HUES64 (cell line): ENCODE data around the gene PPFIA3.

ENCODE experiments used
- H3K27ac ChIP-seq: 2 replicates; pipeline ENCODE4 v1.7.0; 2013; ENCODE audit warnings: low read depth, low read length, inconsistent platforms
- H3K27me3 ChIP-seq: 2 replicates; pipeline ENCODE4 v1.6.1; 2013; ENCODE audit warnings: mild to moderate bottlenecking, low read length; ENCODE audit not compliant: insufficient read depth
- H3K36me3 ChIP-seq: 2 replicates; pipeline ENCODE4 v1.6.1; 2013; ENCODE audit warnings: mild to moderate bottlenecking, low read length; ENCODE audit not compliant: insufficient read depth
- H3K4me1 ChIP-seq: 2 replicates; pipeline ENCODE4 v1.6.1; 2013; ENCODE audit warnings: mild to moderate bottlenecking, low read length, moderate library complexity; ENCODE audit not compliant: insufficient read depth
- H3K4me3 ChIP-seq: 2 replicates; pipeline ENCODE4 v1.5.1; 2013; ENCODE audit warnings: mild to moderate bottlenecking, low read length, moderate library complexity
- H3K9ac ChIP-seq: 2 replicates; pipeline ENCODE4 v1.6.1; 2013; ENCODE audit warnings: mild to moderate bottlenecking, low read depth, low read length
- H3K9me3 ChIP-seq: 2 replicates; pipeline ENCODE4 v1.6.1; 2013; ENCODE audit warnings: low read depth, low read length; ENCODE audit not compliant: insufficient read depth
- WGBS: fragments of 150-250, 120-280 bp; methylation state at CpG from one replicate; pipeline ENCODE4 v1.1.7; 2013; ENCODE audit warnings: missing lambda C conversion rate; 5-methylcytosine and 5-hydroxymethylcytosine counted together

PPFIA3 gene

DNA sequence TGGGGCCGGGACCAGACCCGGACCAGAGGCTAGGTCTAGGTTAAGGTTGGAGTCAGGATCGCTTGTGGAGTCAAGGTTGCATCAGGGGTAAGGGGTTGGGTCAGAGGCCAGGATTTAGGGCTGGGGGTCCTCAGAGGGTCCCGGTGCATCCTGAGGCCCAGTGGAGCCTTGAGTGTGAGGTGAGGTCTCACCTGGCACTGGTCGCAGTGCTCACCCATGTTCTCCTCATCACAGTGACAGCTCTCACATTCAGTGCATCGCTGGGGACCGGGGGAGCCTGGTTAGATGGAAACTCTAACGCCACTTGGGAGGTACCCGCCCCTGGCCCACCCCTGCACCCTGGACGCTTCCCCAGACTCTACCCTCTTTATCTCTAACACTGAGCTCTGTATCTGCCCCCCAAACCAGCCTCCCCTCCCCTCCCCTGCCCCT lies 32.8 kb downstream of the PPFIA3 start:
- H3K36me3 ChIP-seq, result no peaks in the 10 kb centered on the region
- 47% methylated on average over 10 of the region's 10 CpGs for WGBS
- H3K27ac ChIP-seq, result no peak overlapping the region
- H3K9ac ChIP-seq, result no peak overlapping the region
- peaks cover 23% of the 10 kb centered on the region for H3K27me3 ChIP-seq
- peak overlapping the region; percentile 27; the same call in 1 of the 2 replicates for H3K4me3 ChIP-seq
- H3K4me1 ChIP-seq, result peaks cover 17% of the 10 kb centered on the region
- H3K9me3 ChIP-seq, result no peaks in the 10 kb centered on the region

DNA sequence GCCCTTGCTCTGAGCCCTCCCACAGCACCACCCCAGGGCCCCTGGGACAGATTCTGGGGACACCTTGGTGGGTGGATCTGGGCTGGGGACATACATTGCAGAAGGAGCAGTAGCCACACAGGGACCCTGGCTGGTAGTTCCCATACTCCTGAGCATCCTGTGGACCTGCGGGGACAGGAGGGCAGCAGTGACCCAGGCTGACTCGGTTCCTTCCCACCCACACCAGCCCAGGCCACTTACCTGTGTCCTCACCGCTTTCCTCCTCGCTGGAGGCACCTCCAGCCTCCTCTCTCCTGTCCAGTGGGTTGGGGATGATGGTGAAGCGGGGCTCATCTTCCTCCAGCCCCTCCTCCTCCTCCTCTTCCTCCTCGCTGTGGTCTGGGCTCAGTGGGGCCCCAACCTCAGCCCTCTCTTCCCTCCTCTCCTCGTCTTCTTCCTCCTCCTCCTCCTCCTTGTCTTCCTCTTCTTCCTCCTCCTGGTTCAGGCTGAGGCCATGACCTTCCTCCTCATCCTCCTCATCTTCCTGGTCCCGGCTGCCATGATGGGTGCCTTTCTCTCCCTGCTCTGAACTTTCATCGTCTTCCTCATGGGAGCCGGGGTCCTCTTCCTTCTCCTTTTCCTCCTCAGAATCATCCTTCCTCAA lies 33.9 kb downstream of the PPFIA3 start:
- Histone ChIP-seq H3K36me3 (no peaks in the 10 kb centered on the region), H3K9me3 (no peaks in the 10 kb centered on the region), H3K4me3 (no peak overlapping the region), H3K27ac (no peak overlapping the region), H3K4me1 (peaks cover 17% of the 10 kb centered on the region), H3K27me3 (peaks cover 26% of the 10 kb centered on the region), H3K9ac (no peak overlapping the region)
- 86% methylated on average over 10 of the region's 10 CpGs for WGBS

DNA sequence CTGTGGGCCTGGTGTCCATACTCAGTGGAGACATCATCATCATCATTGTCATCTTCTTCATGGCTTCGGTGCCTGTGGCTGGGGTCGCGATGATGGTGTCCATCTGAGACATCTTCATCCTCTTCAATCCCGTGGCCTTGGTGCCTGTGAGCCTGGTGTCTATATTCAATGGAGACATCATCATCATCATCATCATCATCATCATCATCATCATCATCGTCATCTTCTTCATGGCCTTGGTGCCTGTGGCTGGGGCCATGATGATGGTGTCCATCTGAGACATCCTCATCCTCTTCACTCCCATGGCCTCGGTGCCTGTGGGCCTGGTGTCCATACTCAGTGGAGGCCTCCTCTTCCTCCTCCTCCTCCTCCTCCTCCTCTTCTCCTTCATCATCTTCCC lies 34.9 kb downstream of the PPFIA3 start:
- Histone ChIP-seq H3K27me3 (peaks cover 26% of the 10 kb centered on the region), H3K9ac (no peak overlapping the region), H3K9me3 (no peaks in the 10 kb centered on the region), H3K4me3 (no peak overlapping the region), H3K36me3 (no peaks in the 10 kb centered on the region), H3K27ac (no peak overlapping the region), H3K4me1 (peaks cover 14% of the 10 kb centered on the region)
- 96% methylated on average over 6 of the region's 6 CpGs for WGBS

DNA sequence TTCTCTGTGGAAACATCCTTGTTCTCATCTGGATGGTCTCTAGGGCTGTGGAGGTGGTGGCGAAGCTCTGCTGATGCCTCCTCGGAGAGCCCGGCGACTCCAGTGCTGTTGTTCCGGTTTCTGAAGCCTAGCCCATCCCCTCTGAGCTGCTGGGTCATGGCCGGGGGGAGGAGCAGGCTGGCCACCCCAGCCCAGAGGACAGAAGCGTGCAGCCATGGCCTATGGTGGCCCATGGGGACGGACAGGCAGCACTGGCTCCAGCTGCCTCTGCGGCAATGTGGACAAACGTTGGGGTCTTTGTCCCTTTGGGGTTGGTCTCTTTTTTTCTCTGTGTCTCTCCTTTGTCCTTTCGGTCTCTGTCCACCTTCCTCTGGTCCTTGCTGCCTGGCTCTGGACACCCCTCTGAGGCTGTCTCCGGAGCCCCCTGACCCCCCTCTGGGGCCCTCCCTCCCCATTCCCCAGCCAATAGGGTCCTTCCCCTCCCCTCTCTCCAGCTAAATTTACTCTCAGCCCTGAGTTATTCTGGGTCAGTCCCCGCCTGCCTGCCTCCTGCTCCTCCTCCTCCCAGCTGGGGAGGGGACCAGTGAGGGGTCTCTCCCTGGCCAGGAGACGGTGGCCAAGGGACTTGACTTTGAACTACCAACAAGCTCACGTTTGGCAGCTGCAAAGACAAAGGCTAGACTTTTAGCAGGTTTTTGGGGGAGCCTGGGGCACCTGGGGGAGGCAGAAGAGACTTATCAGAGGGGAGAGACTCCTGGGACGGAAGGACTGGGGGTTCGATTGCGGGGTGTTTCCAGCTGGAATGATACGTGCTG lies 35.9 kb downstream of the PPFIA3 start, which contains the start of gene HRC:
Gene HRC (minus strand): TSS at position 392 of the 815 bp plus-strand sequence. CDS start 159 bp downstream, at position 233.
- WGBS, result 61% methylated on average over 19 of the region's 19 CpGs
- H3K27me3 ChIP-seq, result peaks cover 26% of the 10 kb centered on the region
- no peak within 1 kb of the TSS for H3K27ac ChIP-seq
- no peak within 1 kb of the TSS for H3K9ac ChIP-seq
- H3K36me3 ChIP-seq, result no peaks in the 10 kb centered on the region
- H3K4me1 ChIP-seq, result peaks cover 14% of the 10 kb centered on the region
- H3K9me3 ChIP-seq, result no peaks in the 10 kb centered on the region
- 0 out of 2 replicates have a peak within 1 kb of the TSS, but pooled peaks have one; percentile 17 for H3K4me3 ChIP-seq

DNA sequence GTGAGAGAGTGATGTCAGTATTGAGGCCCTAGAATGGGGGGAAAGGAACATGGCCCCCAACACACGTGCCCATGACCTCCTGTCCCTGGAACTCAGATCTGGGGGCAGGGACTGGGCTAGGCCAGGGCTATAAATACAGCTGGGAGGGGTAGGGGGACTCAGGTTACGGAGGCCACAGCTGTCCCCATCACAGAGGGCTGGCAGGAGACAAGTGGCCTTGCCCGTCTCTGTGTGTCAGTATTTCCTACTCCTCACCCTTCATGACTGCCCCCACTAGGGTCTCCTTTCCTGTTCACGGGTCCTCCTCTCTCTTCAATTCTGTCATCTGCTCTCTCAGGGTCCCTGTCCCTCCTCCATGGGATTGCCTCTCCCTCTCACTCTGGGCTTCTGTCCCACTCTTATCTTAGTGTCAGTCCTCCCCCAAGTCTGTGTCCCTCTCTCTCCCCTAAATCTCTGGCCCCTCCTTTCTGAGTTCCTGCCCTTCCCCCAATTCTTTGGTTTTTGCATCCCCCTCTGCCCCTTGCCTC lies 36.5 kb downstream of the PPFIA3 start:
- Histone ChIP-seq H3K4me1 (peaks cover 14% of the 10 kb centered on the region), H3K27me3 (peaks cover 26% of the 10 kb centered on the region), H3K9ac (no peak overlapping the region), H3K27ac (no peak overlapping the region), H3K9me3 (no peaks in the 10 kb centered on the region), H3K36me3 (no peaks in the 10 kb centered on the region), H3K4me3 (0 out of 2 replicates have a peak overlapping the region, but pooled peaks have one; percentile 17)
- 36% methylated on average over 4 of the region's 4 CpGs for WGBS

DNA sequence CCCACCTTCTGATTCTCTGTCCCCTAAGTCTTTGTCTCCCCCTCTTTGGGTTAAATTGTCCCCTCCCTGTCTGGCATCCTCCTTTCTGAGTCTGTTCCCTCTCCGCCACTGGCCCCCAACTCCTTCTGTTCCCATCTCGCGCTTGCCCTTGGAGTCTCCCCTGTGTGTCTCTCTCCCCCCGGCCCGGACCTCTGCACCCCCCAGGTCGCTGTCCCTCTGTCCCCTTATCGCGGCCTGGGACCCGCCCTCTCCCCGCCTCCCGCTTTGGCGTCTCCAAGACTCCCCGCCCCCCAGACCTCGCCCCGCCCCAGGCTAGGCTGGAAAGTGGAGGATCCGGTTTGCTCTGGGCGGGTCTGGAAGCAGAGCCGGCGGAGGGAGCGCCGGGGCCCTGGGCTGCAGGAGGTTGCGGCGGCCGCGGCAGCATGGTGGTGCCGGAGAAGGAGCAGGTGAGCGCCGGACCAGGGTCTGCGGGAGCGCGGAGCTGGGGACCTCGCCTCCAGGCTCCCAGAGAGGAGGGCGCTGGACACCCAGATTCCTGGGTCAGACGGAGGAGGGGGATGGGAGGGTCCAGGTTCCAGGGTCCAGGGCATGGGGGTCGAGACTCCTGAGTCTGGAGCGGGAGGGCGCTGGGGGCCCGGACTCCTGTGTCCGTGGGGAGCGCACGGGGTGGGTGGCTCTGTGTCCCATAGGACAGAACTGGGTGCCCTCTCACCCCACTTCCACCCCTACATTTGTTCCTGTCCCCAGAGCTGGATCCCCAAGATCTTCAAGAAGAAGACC lies 38.3 kb downstream of the PPFIA3 start, which contains the start of gene TRPM4:
Gene TRPM4 (plus strand): TSS at position 348 of the 780 bp plus-strand sequence. CDS start 75 bp downstream, at position 423.
- Histone ChIP-seq H3K27ac (no peak within 1 kb of the TSS), H3K27me3 (peaks cover 23% of the 10 kb centered on the region), H3K36me3 (no peaks in the 10 kb centered on the region), H3K9ac (peak within 1 kb of the TSS; percentile 72), H3K4me3 (peak within 1 kb of the TSS; percentile 78), H3K9me3 (no peaks in the 10 kb centered on the region), H3K4me1 (peaks cover 14% of the 10 kb centered on the region)
- under 1% methylated on average over 40 of the region's 41 CpGs for WGBS

DNA sequence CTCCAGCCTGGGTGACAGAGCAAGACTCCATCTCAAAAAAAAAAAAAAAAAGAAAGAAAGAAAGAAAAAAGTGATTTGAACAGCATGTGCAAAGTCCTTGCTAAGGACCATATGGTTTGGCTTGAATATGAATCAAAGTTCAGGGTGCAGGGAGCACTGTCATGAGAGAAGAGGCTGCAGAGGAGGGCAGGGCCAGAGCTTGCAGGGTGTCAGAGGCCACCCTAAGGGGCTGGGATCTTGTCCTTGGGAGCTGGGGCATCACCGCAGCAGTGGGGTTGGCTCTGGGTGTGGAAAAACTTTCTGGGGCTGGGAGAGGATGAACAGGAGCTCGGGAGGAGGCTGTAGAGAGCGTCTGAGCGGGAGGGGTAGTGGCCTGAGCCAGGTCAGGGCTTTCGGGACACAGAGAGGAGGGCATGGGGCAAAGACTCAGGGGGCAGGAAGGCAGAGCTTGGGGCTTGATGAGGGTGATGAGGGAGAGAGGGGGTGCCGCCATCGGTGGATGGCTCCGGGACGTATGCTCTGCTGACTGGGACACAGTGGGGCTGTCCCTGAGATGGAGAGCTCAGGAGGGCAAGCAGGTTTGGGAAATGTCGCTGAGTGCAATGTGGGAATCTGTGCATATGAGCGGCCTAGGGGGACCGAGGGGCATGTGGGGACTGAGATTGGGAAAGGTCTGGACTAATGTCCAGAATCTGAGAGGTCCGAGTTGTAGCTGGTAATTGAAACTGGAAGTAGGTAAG lies 41.3 kb downstream of the PPFIA3 start:
- 90% methylated on average over 13 of the region's 13 CpGs for WGBS
- Histone ChIP-seq H3K4me3 (no peak overlapping the region), H3K36me3 (no peaks in the 10 kb centered on the region), H3K9ac (no peak overlapping the region), H3K4me1 (peaks cover 6% of the 10 kb centered on the region), H3K27ac (no peak overlapping the region), H3K27me3 (peaks cover 9% of the 10 kb centered on the region), H3K9me3 (no peaks in the 10 kb centered on the region)

DNA sequence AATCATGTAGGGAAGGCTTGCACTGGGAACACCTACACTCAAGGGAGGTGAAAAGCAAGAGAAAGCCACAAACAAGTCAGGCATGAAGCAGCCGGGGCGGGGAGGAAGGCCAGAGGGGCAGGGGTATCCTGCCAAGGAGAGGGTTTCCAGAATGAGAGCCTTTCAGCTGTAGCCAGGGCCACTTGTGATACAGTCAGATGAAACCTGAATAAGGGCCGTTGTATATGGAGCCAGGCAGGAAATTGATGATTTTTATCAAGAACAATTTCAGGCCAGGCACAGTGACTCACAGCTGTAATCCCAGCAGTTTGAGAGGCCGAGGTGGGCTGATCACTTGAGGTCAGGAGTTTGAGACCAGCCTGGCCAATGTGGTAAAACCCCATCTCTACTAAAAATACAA lies 42.6 kb downstream of the PPFIA3 start:
- Histone ChIP-seq H3K4me3 (no peak overlapping the region), H3K36me3 (no peaks in the 10 kb centered on the region), H3K9me3 (no peaks in the 10 kb centered on the region), H3K9ac (no peak overlapping the region), H3K27ac (no peak overlapping the region), H3K4me1 (no peaks in the 10 kb centered on the region), H3K27me3 (peaks cover 5% of the 10 kb centered on the region)
- WGBS, result 89% methylated on average over 4 of the region's 4 CpGs

DNA sequence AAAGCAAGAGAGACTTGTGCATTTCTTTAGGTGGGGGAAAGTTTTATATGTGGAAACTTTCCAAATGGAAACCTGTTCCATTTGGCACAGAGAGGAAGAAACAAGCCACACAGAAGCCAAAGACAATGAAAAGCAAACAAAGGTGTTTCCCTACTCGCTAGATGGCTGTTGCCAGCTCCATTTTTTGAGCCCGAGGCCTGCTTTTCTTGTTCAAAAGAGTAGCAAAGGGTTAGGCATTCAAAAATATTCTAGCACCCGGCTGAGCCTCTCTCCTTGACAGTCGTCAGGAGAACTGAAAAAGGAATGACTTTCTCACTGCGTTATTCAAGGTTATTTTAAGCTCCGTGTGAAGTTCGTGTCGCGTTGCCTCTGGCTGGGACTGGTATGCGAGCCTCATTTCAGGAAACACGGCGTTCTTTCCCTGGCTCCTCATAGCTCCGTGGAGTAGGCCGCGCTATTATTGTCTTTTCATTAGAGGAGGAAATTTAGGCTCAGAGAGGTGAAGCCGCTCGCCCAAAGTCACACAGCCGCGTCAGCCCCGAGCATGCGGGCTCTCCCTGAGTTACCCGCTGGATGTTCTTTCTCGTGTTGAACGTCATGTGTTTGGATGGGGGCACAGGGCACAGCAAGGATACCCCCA lies 45.9 kb downstream of the PPFIA3 start:
- Histone ChIP-seq H3K9ac (no peak overlapping the region), H3K27ac (no peak overlapping the region), H3K27me3 (no peaks in the 10 kb centered on the region), H3K36me3 (no peaks in the 10 kb centered on the region), H3K4me1 (no peaks in the 10 kb centered on the region), H3K4me3 (no peak overlapping the region), H3K9me3 (no peaks in the 10 kb centered on the region)
- WGBS, result 61% methylated on average over 24 of the region's 24 CpGs

DNA sequence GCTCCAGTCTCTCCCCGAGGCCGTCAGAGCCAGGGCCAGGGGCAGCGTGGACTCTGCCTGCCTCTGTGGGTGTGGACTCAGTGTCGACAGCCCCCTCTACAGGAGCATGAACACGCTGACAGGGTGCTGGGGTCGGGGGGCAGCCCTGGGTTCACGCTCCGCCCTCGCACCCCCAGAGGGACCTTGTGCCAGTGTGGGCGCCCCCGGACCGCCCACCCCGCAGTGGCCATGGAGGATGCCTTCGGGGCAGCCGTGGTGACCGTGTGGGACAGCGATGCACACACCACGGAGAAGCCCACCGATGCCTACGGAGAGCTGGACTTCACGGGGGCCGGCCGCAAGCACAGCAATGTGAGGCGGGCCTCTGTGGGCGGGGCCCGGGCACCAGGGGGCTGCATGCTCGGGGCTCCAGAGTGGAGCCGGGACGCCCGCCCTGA lies 46.5 kb downstream of the PPFIA3 start:
- Histone ChIP-seq H3K9ac (no peak overlapping the region), H3K36me3 (no peaks in the 10 kb centered on the region), H3K4me1 (no peaks in the 10 kb centered on the region), H3K4me3 (no peak overlapping the region), H3K27ac (no peak overlapping the region), H3K9me3 (no peaks in the 10 kb centered on the region), H3K27me3 (no peaks in the 10 kb centered on the region)
- WGBS, result 34% methylated on average over 30 of the region's 30 CpGs
